Left ventricle myocardium superior (tissue), 1 donor: ENCODE results near the gene SEMA3F. TPM values are rescaled to one million over a fixed set of nuclear protein-coding genes. Genes with fewer than 3 reads are reported as not detected.

Source experiments
- ATAC-seq: fragments of 200-7000 bp; cut with Tn5 transposase; one replicate; pipeline ENCODE4 v1.9.1; 2020; ENCODE audit warnings: mild to moderate bottlenecking, moderate library complexity
- DNase-seq: peaks from one replicate; pipeline ENCODE4 v3.0.0-alpha.2; 2020
- intact Hi-C: fragments of 100-400 bp; cut with micrococcal nuclease; formaldehyde crosslinking; loops from one replicate; pipeline ENCODE4 v1.11.0; 2022
- total RNA-seq: library from RNA; stranded (reverse); fragmentation: NEBNext Ultra II Directional; extraction: Animal tissue kit (Norgen Biotek cat#: 25700); gene quantifications from one replicate; pipeline ENCODE4 v1.2.1, GENCODE V29; 2021
- donor health status: DM: no; HTN: yes; CAD: no; lungs with severe emphysema.

The SEMA3F gene
- total RNA-seq, 1 donor from 2014 or later, result 11.4 TPM

DNA sequence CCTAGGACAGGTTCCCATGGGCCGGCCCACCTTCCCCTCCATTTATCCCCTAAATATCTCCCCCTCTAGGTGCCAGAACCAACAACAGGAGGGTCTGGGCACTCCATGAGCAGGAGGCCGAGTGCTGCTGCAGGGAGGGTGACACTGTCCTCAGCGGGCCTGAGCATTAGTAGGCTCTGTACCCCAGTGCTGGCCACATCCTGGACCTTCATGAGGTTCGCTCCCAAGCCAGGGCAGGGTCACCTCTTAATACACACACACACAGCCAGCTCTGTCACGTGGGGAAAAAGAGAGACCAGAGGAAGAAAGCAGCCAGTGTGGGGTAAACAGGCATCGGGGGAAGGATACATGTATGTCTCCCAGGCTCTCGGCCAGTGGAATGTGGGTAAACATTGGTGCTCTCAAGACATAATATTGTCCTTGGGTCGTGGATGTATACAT, 27.9 kb upstream of the SEMA3F start:
- ATAC-seq, result no peak
- intact Hi-C loops, result no loop called here
- DNase-seq, result no peak

GRCh38 chr3:50128001-50128400, 27.1 kb upstream of the SEMA3F start:
- no peak for ATAC-seq
- DNase-seq, result no peak
- intact Hi-C loops, result no loop called here

GRCh38 chr3:50130436-50130835, 24.7 kb upstream of the SEMA3F start:
- ATAC-seq, result no peak
- DNase-seq, result no peak
- intact Hi-C loops, result no loop called here

DNA sequence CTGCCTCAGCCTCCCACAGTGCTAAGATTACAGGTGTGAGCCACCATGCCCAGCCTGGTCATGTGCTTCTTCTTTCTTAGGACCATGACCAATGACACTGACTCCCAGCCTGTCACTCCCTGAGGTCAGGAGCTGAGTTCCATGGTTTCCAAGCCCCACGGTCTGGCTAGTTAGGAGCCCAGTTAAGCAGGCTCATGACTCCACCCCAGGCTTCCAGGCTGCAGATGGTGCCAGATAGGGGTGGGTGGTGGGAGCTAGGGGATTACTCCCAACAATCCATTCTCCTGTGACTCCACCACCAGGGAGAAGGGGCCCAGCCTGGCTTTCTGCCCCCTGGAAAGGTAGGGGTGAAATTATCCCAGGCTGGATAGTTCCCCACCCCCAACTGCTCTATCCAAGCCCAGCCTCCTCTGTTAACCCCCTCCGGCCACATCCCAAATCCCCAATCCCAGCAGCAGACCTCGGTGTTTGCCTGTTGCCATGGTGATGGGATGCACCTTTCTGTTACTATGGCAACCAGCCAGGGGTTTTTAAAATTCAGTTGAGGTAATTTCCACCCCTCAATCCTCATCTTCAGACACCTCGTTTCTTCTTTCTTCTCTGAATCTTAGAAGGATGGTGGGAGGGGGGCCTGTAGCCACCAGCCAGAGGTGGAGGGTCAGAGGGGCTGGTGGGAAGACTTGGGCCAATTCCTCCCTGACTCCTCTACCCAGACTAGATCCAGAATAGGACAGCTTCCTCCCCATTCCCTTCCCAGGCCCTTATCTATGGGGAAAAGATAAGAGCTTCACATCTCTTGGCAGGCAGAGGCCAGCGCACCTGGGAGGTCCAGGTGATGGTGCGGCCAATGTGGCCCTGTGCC, 22.5 kb upstream of the SEMA3F start:
- no peak for ATAC-seq
- no peak for DNase-seq
- intact Hi-C loops, result no loop called here

DNA sequence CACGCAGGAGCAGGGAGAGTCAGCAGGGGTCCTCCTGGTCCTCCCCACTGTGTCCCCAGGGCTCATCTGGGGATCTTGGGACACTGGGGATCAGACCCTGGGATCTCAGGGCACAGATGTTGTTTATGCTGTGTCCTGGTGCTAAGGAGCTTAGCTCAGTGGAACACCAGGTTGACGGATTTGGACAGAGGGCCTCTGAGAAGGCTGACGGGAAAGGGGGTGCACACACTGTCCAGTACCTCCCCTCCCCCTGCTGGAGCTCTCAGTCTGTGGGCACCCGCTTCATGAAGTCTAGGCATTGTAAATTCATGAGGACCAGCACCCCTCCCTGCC, 21.9 kb upstream of the SEMA3F start:
- no peak for ATAC-seq
- intact Hi-C loops, result no loop called here

DNA sequence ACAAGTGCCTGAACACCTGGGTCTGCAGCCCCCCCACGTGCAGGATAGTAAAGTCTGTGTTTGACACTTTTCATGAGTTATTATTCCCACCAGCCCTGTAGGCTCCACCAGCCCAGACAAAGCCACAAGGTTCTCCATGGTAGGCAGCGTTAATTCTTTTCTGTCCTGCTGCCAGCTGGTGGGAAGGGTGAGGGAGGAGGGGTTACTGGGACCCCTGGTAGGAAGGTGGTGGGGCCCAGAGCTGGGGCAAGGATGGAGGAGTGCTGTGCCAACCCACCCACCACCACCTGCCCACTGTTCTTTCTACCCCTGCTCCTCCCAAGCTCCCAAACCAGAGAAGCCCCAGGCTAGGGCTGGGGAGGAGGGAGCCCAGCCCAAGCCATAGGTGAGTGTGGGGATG, 20.8 kb upstream of the SEMA3F start:
- intact Hi-C loops, result no loop called here
- DNase-seq (no peak), ATAC-seq (no peak)

More for the DNA sequence above, 21.9 kb upstream of the SEMA3F start:
- DNase-seq, result no peak

DNA sequence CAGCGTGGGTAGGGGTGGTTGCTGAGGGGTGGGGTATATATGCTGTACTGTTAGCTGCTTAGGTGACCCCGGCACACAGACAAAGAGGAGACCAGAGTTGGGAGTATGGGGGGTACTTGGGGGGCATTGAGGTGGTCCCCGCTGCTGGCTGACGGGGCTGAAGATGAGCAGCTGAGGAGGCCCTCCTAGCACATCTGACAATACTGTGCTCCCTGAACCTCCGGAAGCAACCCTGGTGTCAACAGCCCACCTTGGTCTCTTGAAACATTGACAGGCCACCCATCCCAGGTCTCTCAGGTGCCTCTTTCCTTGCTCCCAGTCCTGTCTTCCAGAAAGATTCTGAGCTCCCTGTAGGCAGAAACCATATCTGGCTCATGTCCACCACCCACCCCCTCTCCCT, 19.2 kb upstream of the SEMA3F start:
- intact Hi-C loops, result no loop called here
- ATAC-seq (no peak), DNase-seq (no peak)

DNA sequence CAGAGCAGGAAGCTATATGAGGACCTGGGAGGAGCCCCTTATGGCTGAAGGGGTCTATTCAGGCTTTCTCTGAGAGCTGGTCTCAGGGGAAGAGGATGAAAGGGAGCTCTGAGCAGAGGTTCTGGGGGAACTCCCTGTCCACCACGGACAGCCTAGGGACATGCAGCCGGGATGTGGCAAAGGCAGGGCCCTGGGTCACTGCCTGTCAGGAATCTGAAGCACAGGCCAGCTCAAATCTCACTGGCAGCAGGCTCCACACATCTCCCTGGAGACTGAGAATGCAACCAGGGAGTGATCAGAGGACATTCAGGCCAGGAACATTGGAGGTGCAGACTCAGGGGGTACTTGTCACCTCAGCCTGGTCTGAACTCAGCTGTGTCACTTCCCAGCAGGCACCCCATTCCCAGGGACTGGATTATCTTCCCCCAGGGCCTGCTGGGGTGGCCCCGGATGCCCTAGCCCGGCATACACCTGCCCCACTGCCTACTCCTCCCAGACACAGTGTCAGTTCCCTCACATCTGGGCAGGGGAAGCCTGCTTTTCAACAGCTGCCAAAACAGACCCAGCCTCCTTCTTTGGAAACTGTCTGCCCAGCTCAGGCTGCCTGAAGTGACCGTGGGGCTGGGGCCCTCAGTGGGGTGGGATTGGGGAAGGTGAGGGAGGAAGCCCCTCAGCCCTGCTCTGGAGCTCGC, 18.3 kb upstream of the SEMA3F start:
- DNase-seq (peak; percentile 42), ATAC-seq (peak; percentile 71)
- intact Hi-C loops, result no loop called here

DNA sequence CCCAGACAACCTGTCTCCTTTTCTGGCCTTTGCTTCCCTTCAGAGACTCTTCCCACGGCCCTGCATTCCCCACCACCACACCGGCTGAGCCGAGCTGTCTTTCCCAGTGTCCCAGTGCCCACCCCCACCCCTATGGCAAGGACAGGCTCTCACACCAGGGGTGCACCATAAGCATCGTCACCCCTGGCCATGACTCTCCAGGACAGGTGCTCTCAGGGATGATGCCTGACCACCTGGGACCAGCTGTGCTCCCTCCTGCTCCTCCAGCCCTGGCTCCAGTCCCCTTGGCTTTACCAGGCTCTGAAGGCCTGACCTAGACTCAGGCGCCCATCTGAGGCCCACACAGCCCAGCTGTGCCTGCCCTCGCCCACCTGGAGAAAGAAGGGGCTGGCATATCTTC, 17.6 kb upstream of the SEMA3F start:
- intact Hi-C loops, result no loop called here
- DNase-seq (no peak), ATAC-seq (no peak)

- intact Hi-C loops, result no loop called here
- ATAC-seq, result no peak
- DNase-seq, result no peak
Measured at GRCh38 chr3:50138266-50139200, 16.6 kb upstream of the SEMA3F start.

GRCh38 chr3:50139308-50139707, 15.8 kb upstream of the SEMA3F start:
- intact Hi-C loops, result no loop called here
- DNase-seq (no peak), ATAC-seq (no peak)

DNA sequence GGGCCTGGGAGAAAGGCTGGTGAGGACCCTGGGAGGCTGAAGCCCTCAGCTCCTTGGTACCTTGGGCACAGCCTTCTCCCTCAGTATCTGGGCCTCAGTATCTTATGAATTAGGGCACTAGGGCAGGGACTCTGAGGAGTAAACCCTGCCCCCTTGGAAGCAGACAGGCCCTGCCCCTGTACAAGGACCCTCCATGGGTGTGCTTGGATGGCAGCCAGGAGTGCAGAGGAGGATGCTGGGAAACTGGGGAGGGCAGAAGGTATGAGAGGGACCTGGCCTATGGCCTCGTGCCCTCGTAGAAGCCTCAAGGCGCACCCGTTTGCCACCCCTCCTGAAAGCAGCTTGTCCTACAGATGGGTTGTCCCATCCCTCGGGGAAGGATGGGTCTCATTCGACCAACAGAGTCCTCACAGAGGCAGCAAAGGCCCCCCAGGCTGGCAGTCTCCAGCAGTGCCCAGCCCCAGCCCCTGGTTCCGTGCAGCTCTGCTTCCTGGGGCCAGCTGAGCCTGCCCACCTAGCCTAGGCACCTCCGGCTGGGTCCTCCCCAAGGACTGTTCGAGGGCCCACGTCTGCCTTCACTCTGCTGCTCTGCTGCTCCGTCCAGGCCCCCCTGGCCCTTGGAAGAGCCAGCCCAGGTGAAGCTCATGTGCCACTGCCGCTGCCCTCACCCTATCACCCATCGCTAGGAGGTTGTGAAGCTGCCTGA, 15.3 kb upstream of the SEMA3F start:
- ATAC-seq (no peak), DNase-seq (no peak)
- intact Hi-C loops, result no loop called here

DNA sequence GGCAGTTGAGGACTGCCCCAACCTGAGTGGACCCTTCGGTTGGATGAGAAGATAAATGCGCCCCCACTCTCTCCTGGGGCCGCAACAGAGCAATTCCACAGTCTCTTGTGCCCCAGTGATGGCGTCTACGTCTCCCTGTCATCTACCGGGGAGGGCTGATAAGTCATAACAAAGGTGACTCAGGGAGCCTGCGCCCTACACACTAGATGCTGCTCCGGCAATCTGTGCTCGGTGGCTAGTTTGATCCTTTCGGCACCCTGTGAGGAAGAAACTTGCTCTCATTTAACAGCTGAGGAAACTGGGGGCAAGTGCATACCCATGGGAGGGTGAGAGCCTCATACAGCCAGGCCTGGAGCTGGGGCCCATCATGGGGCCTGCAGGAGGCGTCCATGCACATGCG, 14.1 kb upstream of the SEMA3F start:
- ATAC-seq, result no peak
- intact Hi-C loops, result no loop called here
- DNase-seq, result no peak

DNA sequence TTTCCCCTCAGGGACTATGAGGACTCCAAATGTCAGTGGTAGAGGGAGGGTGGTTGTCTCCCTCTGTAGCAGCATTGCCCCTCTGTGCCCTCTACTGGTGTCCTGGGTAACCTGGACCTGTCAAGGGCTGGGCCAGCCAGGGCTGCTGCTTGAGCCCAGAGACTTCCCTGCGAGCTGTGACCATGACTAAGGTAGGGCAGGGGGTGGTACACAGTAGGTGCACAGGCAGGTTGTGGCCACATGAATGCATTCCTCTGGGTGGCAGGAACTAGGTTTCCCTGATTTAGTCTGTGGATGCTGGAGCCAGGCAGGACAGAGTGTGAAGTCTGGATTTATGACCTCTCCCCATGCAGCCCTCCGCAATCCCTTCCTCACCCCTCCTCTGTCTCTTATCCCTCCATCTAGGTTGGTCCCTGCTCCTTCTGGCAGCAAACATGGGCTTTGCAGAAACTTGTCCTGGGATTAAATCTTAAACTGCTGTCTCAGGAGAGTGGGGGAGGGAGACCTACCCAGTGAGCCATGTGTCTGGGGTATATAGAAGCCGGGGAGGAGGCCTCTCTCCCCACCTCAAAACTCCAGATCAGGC, 8.7 kb upstream of the SEMA3F start:
- DNase-seq, result no peak
- ATAC-seq, result no peak
- intact Hi-C loops, result no loop called here

GRCh38 chr3:50147016-50147415, 8.1 kb upstream of the SEMA3F start:
- intact Hi-C loops, result no loop called here
- DNase-seq, result no peak
- no peak for ATAC-seq

DNA sequence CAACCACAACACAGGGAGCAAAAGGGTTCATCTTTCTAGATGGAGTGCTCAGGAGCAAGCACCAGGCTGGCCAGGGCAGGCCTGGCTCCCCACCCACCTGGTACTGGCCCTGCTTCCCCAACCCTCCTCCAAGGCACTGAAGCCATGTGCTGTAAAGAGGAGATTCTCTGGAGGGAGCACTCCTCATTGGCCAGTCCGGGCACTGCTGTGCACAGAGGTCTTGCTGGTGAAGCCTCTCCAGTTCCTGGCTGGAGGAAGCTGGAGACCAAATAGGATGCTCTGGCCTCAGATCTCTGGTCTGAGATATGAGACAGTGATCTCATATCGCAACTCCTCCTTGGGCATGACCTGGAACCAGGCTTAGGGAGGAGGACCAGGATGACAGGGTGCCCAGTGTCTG, 7.7 kb upstream of the SEMA3F start:
- intact Hi-C loops, result no loop called here
- DNase-seq (no peak), ATAC-seq (no peak)

GRCh38 chr3:50147861-50148260, 7.3 kb upstream of the SEMA3F start:
- ATAC-seq (no peak), DNase-seq (no peak)
- intact Hi-C loops, result no loop called here

- intact Hi-C loops, result no loop called here
- DNase-seq (no peak), ATAC-seq (no peak)
Measured at GRCh38 chr3:50150404-50150750, 4.7 kb upstream of the SEMA3F start.
